Endometrial microvascular endothelial cells (primary cell): ENCODE data around the gene ZBTB26. TPM values are rescaled to one million over a fixed set of nuclear protein-coding genes. Genes with fewer than 3 reads are reported as not detected.

ENCODE experiments used
- total RNA-seq: library from RNA; depleted of rRNA; stranded (reverse); fragments of >200 nt; gene quantifications from one replicate; pipeline ENCODE4 v1.2.3, GENCODE V29; 2015; ENCODE audit errors: inconsistent ontology term

Gene ZBTB26
- total RNA-seq, 1 donor from 2014 or later: 2.0 TPM

Other genes with a start within 250 kb of the ZBTB26 start
- not detected for gene OR1L4, start 207.5 kb downstream of the ZBTB26 start, total RNA-seq
- not detected for gene OR1L6, start 189.2 kb downstream of the ZBTB26 start, total RNA-seq
- gene OR5C1, start 142.6 kb downstream of the ZBTB26 start, total RNA-seq: not detected
- not detected for gene OR1K1, start 131.4 kb downstream of the ZBTB26 start, total RNA-seq
- gene PDCL, start 102.9 kb downstream of the ZBTB26 start, total RNA-seq: 23.1 TPM
- 41.8 TPM for gene RC3H2, start 26.2 kb downstream of the ZBTB26 start, total RNA-seq
- 7.1 TPM for gene ZBTB6, start 18.2 kb downstream of the ZBTB26 start, total RNA-seq
- gene RABGAP1, start 9.5 kb upstream of the ZBTB26 start, total RNA-seq: 16.0 TPM
- gene GPR21, start 102.2 kb upstream of the ZBTB26 start, total RNA-seq: 0.28 TPM